ENCODE results near the gene NT5C2. TPM values are rescaled to one million over a fixed set of nuclear protein-coding genes. Genes with fewer than 3 reads are reported as not detected.

The NT5C2 gene
- total RNA-seq, 1 donor from 2014 or later, result 87.4 TPM

DNA sequence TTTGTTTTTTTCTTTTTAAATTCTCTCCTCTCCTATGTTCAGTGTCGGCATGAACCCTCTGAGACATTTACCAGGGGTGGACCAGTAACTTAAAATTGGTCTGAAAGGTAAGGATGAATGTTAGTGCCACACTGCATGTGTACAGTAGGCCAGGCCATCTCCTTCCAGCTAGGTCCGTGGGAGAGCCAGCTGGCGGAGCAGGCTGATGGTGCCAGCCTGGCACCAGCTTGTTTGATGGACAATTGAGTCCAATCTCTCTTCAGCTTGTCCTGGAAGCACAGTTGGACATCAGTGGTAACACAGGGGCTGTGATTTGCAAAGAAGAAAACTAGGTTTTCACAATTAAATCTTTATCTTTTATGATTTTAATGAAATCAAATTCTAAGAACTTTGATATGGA lies 138.5 kb downstream of the NT5C2 start:
- ATAC-seq, result no peak

GRCh38 chr10:103053659-103054581 lies 139.2 kb downstream of the NT5C2 start:
- peak; percentile 64 for ATAC-seq

DNA sequence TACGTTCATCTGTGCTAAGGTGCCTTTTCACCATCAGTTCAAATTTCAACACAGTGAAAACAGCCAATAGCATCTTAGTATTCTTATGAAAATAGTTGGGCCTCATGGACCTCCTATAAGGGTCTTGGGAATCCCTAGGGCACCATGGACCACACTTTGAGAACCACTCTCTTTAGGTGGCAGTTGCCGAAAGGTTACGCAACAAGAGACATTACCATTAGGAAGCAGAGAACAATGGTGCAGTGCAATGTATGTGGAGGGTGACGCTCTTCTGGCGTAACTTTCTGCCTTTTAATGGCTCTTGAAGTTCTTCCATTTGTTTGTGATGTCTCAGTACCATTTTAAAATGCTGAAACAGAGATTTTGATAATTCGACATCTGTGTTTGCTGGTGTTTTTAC lies 143.8 kb downstream of the NT5C2 start:
- ATAC-seq, result no peak

DNA sequence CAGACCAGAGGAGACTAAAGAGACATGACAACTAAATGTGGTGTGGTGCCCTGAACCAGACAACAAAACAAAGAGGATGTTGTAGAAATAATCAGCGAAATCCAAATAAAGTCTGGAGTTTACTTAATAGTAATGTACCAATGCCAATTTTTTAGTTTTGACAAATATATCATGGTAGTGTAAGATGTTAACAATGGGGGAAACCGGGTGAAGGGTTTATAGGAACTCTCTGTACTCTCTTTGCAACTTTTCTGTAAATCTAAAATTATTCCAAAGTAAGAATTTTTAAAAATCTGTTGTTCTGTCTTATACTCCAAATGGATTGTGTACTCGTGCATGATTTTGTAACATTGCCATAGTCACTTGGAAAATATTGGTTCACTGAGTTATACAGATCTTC lies 145.7 kb downstream of the NT5C2 start:
- ATAC-seq, result no peak

GRCh38 chr10:103045961-103046360 lies 147.1 kb downstream of the NT5C2 start:
- ATAC-seq, result no peak

DNA sequence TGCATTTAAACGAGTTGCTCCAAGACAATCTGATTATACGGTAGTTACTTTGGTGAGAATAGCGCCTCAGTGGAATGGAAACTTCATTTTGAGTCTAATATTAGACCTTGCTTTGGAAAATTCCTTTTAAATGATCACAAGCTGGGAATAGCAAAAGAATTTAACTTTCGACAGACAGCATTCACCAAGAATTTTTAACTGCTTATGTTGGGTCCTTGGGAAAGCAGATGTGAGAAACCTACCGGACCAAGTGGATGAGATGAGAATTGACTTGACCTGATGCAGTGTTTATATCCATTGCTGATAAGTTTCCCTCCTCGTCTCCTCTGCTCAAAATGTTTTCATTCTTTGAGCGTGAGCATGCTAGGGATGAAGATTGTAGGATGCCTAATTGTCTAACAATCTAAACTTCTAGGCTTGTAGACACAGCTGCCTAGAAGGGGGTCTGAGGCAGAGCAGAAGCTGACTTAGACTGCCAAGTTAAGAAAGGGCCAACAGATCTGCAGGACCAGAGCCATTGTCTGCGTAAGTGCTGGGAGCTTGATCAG lies 148.1 kb downstream of the NT5C2 start:
- no peak for ATAC-seq

- ATAC-seq, result no peak
Measured at GRCh38 chr10:103042908-103043307, 150.2 kb downstream of the NT5C2 start.

GRCh38 chr10:103042129-103042528 lies 150.9 kb downstream of the NT5C2 start:
- no peak for ATAC-seq

DNA sequence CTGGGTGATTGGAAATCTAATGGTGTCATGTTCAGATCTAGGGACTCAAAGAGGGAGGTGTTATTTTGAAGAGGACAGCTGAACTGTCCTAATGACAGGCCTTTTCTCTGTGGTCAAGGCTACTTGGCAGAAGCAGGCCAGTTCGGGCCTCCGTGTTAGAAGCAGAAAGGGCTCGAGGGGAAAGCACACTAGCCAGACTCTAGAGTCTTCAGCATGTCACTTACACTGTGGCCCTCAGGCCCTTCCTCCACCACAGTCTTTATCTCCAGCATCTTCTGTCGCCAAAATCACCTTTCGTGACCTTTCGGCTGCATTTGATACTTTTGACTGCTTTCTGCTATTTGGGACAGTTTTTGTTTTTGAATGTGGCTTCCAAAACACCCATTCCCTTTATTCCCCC lies 151.7 kb downstream of the NT5C2 start:
- ATAC-seq, result no peak

GRCh38 chr10:103040418-103040817 lies 152.7 kb downstream of the NT5C2 start:
- ATAC-seq, result no peak

DNA sequence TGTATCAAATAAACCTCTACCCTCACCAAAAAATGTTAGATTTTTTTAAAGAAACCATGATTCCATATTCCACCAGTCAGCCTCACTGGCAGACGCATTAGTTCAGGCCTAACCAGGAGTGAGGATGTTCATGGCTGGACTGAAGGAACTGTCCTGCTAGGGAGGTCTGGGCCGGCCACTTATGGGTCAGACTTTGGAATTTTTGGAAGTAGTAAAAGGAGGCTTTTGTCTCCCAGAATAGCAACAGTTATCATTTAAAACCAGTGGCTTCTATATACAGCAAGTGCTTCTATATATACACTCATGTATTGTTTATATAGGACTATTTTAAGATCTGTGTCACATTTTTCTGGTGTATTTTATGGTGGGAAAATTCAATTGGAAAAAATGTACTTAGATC lies 154.5 kb downstream of the NT5C2 start:
- ATAC-seq, result no peak

Other genes with a start within 250 kb of the NT5C2 start
- not detected for gene RPEL1, start 52.6 kb upstream of the NT5C2 start, total RNA-seq
- gene INA, start 83.9 kb upstream of the NT5C2 start, total RNA-seq, result 1.4 TPM
- 4.5 TPM for gene PCGF6, start 157.9 kb upstream of the NT5C2 start, total RNA-seq
- gene TAF5, start 174.7 kb upstream of the NT5C2 start, total RNA-seq, result 2.6 TPM
- 399 TPM for gene ATP5MK, start 203.2 kb upstream of the NT5C2 start, total RNA-seq
- 23.5 TPM for gene PDCD11, start 203.4 kb upstream of the NT5C2 start, total RNA-seq

Data from esophagus mucosa (tissue), 1 donor.